GM23248 (cell line): ENCODE results near the gene E2F8. TPM values are rescaled to one million over a fixed set of nuclear protein-coding genes. Genes with fewer than 3 reads are reported as not detected.

Experiments
- DNase-seq: peaks from one replicate; pipeline ENCODE4 v3.0.0-alpha.2; 2015
- H2AFZ ChIP-seq: fragments of 200-600 bp; sonication (generic); 2 replicates; pipeline ENCODE4 v1.6.1; 2016; ENCODE audit warnings: antibody characterized with exemption
- H3F3A ChIP-seq: fragments of 200-600 bp; sonication (generic); 2 replicates; pipeline ENCODE4 v1.6.1; 2016; ENCODE audit warnings: mild to moderate bottlenecking, antibody characterized with exemption, mixed run types; ENCODE audit not compliant: insufficient read depth
- H3K27ac ChIP-seq: fragments of 200-600 bp; sonication (generic); 2 replicates; pipeline ENCODE4 v1.5.1; 2016; ENCODE audit warnings: mild to moderate bottlenecking
- H3K27me3 ChIP-seq: fragments of 200-600 bp; sonication (generic); replicated peaks from 2 replicates; pipeline ENCODE4 v1.6.1; 2016; ENCODE audit warnings: mild to moderate bottlenecking; ENCODE audit not compliant: insufficient read depth
- H3K36me3 ChIP-seq: fragments of 200-600 bp; sonication (generic); 2 replicates; pipeline ENCODE4 v1.6.1; 2016; ENCODE audit warnings: low read depth, mild to moderate bottlenecking
- H3K4me1 ChIP-seq: fragments of 200-600 bp; sonication (generic); 2 replicates; pipeline ENCODE4 v1.6.1; 2016; ENCODE audit warnings: mild to moderate bottlenecking; ENCODE audit not compliant: insufficient read depth
- H3K4me2 ChIP-seq: fragments of 200-600 bp; sonication (generic); one replicate; pipeline ENCODE4 v1.6.1; 2016; ENCODE audit warnings: mild to moderate bottlenecking; ENCODE audit not compliant: unreplicated experiment
- H3K4me3 ChIP-seq: fragments of 200-600 bp; sonication (generic); 2 replicates; pipeline ENCODE4 v1.5.1; 2016; ENCODE audit warnings: mild to moderate bottlenecking
- H3K79me2 ChIP-seq: fragments of 200-600 bp; sonication (generic); 2 replicates; pipeline ENCODE4 v1.6.1; 2016; ENCODE audit warnings: mild to moderate bottlenecking; ENCODE audit not compliant: insufficient read depth
- H3K9ac ChIP-seq: fragments of 200-600 bp; sonication (generic); 2 replicates; pipeline ENCODE4 v1.6.1; 2016; ENCODE audit warnings: mild to moderate bottlenecking
- H3K9me2 ChIP-seq: fragments of 200-600 bp; sonication (generic); 2 replicates; pipeline ENCODE4 v1.6.1; 2016; ENCODE audit warnings: mixed run types, mild to moderate bottlenecking, moderate library complexity; ENCODE audit not compliant: insufficient read depth
- H3K9me3 ChIP-seq: fragments of 200-600 bp; sonication (generic); one replicate; pipeline ENCODE4 v1.6.1; 2017; ENCODE audit warnings: low read depth
- H4K20me1 ChIP-seq: fragments of 200-600 bp; sonication (generic); 2 replicates; pipeline ENCODE4 v1.6.0; 2016; ENCODE audit not compliant: insufficient read depth
- EZH2 ChIP-seq: fragments of 200-600 bp; sonication (generic); IDR thresholded peaks from 2 replicates; pipeline ENCODE4 v1.6.1; 2018; ENCODE audit warnings: antibody characterized with exemption, mild to moderate bottlenecking; ENCODE audit not compliant: insufficient read depth, poor library complexity, severe bottlenecking
- EZH2phosphoT487 ChIP-seq: fragments of 200-600 bp; sonication (generic); IDR thresholded peaks from 2 replicates; pipeline ENCODE4 v1.6.1; 2018; ENCODE audit warnings: antibody characterized with exemption, moderate library complexity, mild to moderate bottlenecking, low read depth; ENCODE audit not compliant: insufficient read depth
- WGBS, 2 experiments: methylation state at CpG; one replicate each; pipeline ENCODE4 v1.1.6; 2015 to 2017; ENCODE audit warnings: low lambda C conversion rate in 2 of 2, low coverage in 1 of 2; ENCODE audit errors: missing lambda C conversion rate in 2 of 2; 5-methylcytosine and 5-hydroxymethylcytosine counted together
- in situ Hi-C: fragments of 300-500 bp; cut with MboI; formaldehyde crosslinking; loops from 2 replicates; pipeline ENCODE4 v1.15.0; 2020
- polyA plus RNA-seq: library from polyadenylated mRNA; unstranded; fragments of >200 nt; fragmentation: Nextera tagmentation; extraction: Ambion mirVana; gene quantifications from 2 replicates; pipeline ENCODE4 v1.2.1, GENCODE V29; 2016
- total RNA-seq: library from RNA; depleted of rRNA; stranded (reverse); fragments of >200 nt; shearing (Covaris generic); gene quantifications from 2 replicates; pipeline ENCODE4 v1.2.3, GENCODE V29; 2014

Gene E2F8
- total and polyA plus RNA-seq, 2 experiments from 2014 or later = 0.76 to 1.1 TPM

- Histone ChIP-seq H3K9me2 (no peaks in the 10 kb centered on the region), H3K4me2 (no peak overlapping the region), H3K9me3 (no peaks in the 10 kb centered on the region), H3K79me2 (no peaks in the 10 kb centered on the region), H2AFZ (no peak overlapping the region), H3K27ac (no peak overlapping the region), H3K36me3 (no peaks in the 10 kb centered on the region), H3K9ac (no peak overlapping the region), H3F3A (peaks cover 7% of the 10 kb centered on the region), H3K4me1 (peaks cover 16% of the 10 kb centered on the region; the same call in 1 of the 2 replicates), H4K20me1 (no peaks in the 10 kb centered on the region), H3K4me3 (no peak overlapping the region), H3K27me3 (peaks cover 12% of the 10 kb centered on the region)
- DNase-seq = no peak
- in situ Hi-C loops = no loop called here
- WGBS, 2 experiments = 71 to 73% methylated on average over 5 of the region's 5 CpGs
- TF ChIP-seq EZH2phosphoT487 = no peak
- TF ChIP-seq EZH2 = no peak
These were observed 2.9 kb downstream of the E2F8 start for GRCh38 chr11:19237813-19238212.

DNA sequence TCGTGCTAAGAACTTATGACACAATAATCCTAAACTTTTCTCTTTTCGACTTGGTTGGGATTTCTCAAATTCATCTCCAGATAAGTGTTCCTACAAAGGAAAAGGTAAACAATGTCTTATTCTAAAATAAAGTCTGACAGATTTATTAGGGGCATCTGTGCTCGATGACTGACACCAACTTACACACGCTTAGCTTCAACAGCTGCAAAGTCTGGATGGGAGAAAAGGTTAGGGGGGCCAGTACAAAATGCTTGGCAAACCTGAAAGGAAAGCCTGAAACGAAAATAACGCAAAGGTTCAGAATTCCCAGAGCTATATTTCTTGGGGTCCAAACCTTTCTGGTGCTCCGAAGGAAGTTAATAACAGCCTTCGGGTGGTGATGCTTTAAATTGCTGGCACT is 3.4 kb downstream of the E2F8 start:
- Histone ChIP-seq H3K27me3 (peaks cover 7% of the 10 kb centered on the region), H3F3A (peaks cover 11% of the 10 kb centered on the region), H3K9me3 (no peaks in the 10 kb centered on the region), H3K36me3 (no peaks in the 10 kb centered on the region), H3K9me2 (no peaks in the 10 kb centered on the region), H3K4me2 (no peak overlapping the region), H3K4me1 (peaks cover 19% of the 10 kb centered on the region; the same call in 1 of the 2 replicates), H3K9ac (no peak overlapping the region), H3K79me2 (no peaks in the 10 kb centered on the region), H3K27ac (no peak overlapping the region), H4K20me1 (no peaks in the 10 kb centered on the region), H2AFZ (no peak overlapping the region), H3K4me3 (no peak overlapping the region)
- in situ Hi-C loops = no loop called here
- DNase-seq = no peak
- WGBS, 2 experiments = 91 to 94% methylated on average over 8 of the region's 8 CpGs
- TF ChIP-seq EZH2phosphoT487 (no peak), EZH2 (no peak)

DNA sequence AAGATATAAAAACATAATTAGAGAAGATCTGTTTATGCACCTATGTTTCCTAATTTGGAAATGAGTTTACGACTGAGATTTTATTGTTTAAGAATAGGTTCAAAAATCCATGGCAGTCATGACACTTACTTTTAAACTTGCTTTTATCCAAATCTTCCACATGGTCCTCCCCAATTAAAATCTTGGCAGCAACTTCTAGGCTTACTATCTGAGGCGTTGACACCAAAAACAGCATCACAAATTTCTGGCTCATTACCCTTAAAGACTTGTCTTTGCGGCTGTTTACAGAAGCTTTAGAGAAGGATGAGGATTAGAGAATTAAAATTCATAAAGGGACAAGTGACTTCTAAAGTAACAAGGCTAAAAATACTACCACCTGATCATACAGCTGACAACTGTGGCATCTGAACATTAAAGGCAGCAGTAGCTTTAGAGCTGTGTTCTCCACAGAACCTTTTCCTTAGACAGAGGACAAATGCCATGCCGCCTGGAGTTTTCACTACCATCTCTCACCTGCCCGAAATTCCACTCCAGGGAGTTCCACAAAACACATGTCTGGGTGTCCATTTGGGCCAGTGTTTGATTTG is 6.4 kb downstream of the E2F8 start:
- no peak overlapping the region for H2AFZ ChIP-seq
- no peak overlapping the region for H3K4me2 ChIP-seq
- no peaks in the 10 kb centered on the region for H3K9me2 ChIP-seq
- DNase-seq = no peak
- WGBS, 2 experiments = 93 to 95% methylated on average over 5 of the region's 5 CpGs
- in situ Hi-C loops = no loop called here
- H3K27ac ChIP-seq = no peak overlapping the region
- TF ChIP-seq EZH2 (no peak), EZH2phosphoT487 (no peak)
- H3K36me3 ChIP-seq = no peaks in the 10 kb centered on the region
- H3K27me3 ChIP-seq = no peaks in the 10 kb centered on the region
- H3K79me2 ChIP-seq = no peaks in the 10 kb centered on the region
- no peak overlapping the region for H3K4me3 ChIP-seq
- no peaks in the 10 kb centered on the region for H3K9me3 ChIP-seq
- peaks cover 12% of the 10 kb centered on the region; the same call in 1 of the 2 replicates for H3F3A ChIP-seq
- H3K4me1 ChIP-seq = peaks cover 14% of the 10 kb centered on the region; the same call in 1 of the 2 replicates
- no peaks in the 10 kb centered on the region for H4K20me1 ChIP-seq
- no peak overlapping the region for H3K9ac ChIP-seq

DNA sequence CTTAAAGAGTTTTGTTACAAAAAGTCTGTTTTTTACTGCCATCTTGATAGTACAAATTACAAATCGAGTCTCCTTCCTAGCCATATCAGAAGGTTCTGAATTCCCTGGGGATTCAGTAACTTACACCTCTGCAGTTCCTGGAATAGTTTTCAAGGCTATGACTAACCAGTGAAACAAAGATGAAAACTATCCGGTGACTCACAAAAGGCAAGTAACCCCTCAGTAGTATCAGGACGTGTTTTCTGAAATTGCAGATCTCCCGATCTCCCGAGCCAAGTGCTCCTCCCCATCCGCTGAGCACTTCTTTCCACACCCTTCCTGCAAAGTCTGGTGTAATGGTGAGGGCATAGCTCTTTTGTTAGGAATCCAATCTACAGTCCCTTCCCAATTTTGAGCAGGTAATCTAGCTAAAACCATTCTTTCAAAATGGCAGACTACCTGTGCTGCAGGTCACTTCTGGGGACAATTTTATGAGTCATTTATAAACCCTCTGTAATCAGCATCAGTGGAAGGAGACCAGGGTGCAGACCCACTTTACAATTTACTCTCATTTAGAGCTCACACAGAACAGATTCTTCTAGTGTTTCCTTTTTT is 7.7 kb downstream of the E2F8 start:
- DNase-seq = peak; percentile 90
- Histone ChIP-seq H3K36me3 (no peaks in the 10 kb centered on the region), H3K27me3 (no peaks in the 10 kb centered on the region), H3K9ac (no peak overlapping the region), H2AFZ (peak overlapping the region; percentile 65; the same call in 1 of the 2 replicates), H3K4me3 (peak overlapping the region; percentile 24; the same call in 1 of the 2 replicates), H3K9me3 (no peaks in the 10 kb centered on the region), H3K9me2 (no peaks in the 10 kb centered on the region), H3K79me2 (no peaks in the 10 kb centered on the region), H3K4me1 (peaks cover 14% of the 10 kb centered on the region; the same call in 1 of the 2 replicates), H3F3A (peaks cover 12% of the 10 kb centered on the region; the same call in 1 of the 2 replicates), H3K27ac (no peak overlapping the region), H3K4me2 (peak overlapping the region; percentile 62), H4K20me1 (no peaks in the 10 kb centered on the region)
- 4 to 6% methylated on average over 6 of the region's 6 CpGs for WGBS, 2 experiments
- in situ Hi-C loops = no loop called here
- TF ChIP-seq EZH2phosphoT487 = no peak
- TF ChIP-seq EZH2 = no peak
